SK-N-SH (cell line): Measurements from ENCODE around the gene CISH. TPM values are rescaled to one million over a fixed set of nuclear protein-coding genes. Genes with fewer than 3 reads are reported as not detected.

Experiments
- CTCF ChIA-PET: fragments of 300-600, 350-600 bp; formaldehyde crosslinking; extraction: SDS; loops from one replicate; lab custom pipeline; 2021; lab: Yijun Ruan, JAX
- POLR2A ChIA-PET: fragments of 350-600 bp; sonication (Branson Sonifier 250); formaldehyde crosslinking; extraction: SDS; loops from one replicate; lab custom pipeline; 2020; ENCODE audit warnings: antibody characterized with exemption, inconsistent platforms; lab: Yijun Ruan, JAX
- DNase-seq: peaks from one replicate; pipeline ENCODE4 v3.0.0; 2012
- H2AFZ ChIP-seq: fragments of 200-600 bp; sonication (generic); 2 replicates; pipeline ENCODE4 v1.8.1; 2016; ENCODE audit warnings: antibody characterized with exemption, mild to moderate bottlenecking, low read depth
- H3F3A ChIP-seq: fragments of 200-600 bp; sonication (generic); replicated peaks from 2 replicates; pipeline ENCODE3; 2016; ENCODE audit warnings: antibody characterized with exemption, mild to moderate bottlenecking; ENCODE audit not compliant: insufficient read depth
- H3K27ac ChIP-seq, 2 experiments: fragments of 200-500 bp in 1 of 2; fragments of 200-600 bp in 1 of 2; sonication (Bioruptor generic) in 1 of 2; sonication (generic), shearing (Covaris generic) in 1 of 2; 2 replicates each; pipeline versions ENCODE4 v1.5.1 to v1.6.1; 2014 to 2016; ENCODE audit warnings: low read depth in 2 of 2, inconsistent platforms in 1 of 2, low read length in 1 of 2, mild to moderate bottlenecking in 1 of 2, mixed read lengths in 1 of 2
- H3K27me3 ChIP-seq: fragments of 200-600 bp; sonication (generic), shearing (Covaris generic); 2 replicates; pipeline ENCODE4 v1.6.1; 2016; ENCODE audit warnings: mixed run types; ENCODE audit not compliant: insufficient read depth
- H3K36me3 ChIP-seq, 2 experiments: fragments of 200-500 bp in 1 of 2; fragments of 200-600 bp in 1 of 2; sonication (Bioruptor generic) in 1 of 2; sonication (generic) in 1 of 2; replicated peaks in 1 of 2; 2 replicates each; pipeline versions ENCODE3 to v1.5.1; 2014 to 2016; ENCODE audit warnings: low read length in 1 of 2, mild to moderate bottlenecking in 1 of 2; ENCODE audit not compliant: insufficient read depth in 2 of 2, control insufficient read depth in 1 of 2
- H3K4me1 ChIP-seq, 2 experiments: fragments of 200-500 bp in 1 of 2; fragments of 200-600 bp in 1 of 2; sonication (Bioruptor generic) in 1 of 2; sonication (generic), shearing (Covaris generic) in 1 of 2; 2 replicates each; pipeline versions ENCODE4 v1.5.1 to v1.6.1; 2014 to 2016; ENCODE audit warnings: low read depth in 1 of 2, low read length in 1 of 2, mixed run types in 1 of 2; ENCODE audit not compliant: insufficient read depth in 2 of 2, control insufficient read depth in 1 of 2
- H3K4me2 ChIP-seq: fragments of 200-600 bp; sonication (generic), shearing (Covaris generic); 2 replicates; pipeline ENCODE4 v1.6.1; 2017; ENCODE audit warnings: mixed run types
- H3K4me3 ChIP-seq, 2 experiments: fragments of 200-500 bp in 1 of 2; fragments of 200-600 bp in 1 of 2; sonication (Bioruptor generic) in 1 of 2; sonication (generic), shearing (Covaris generic) in 1 of 2; 2 replicates each; pipeline versions ENCODE4 v1.5.1 to v1.8.1; 2014 to 2016; ENCODE audit warnings: low read depth in 2 of 2, inconsistent platforms in 1 of 2, low read length in 1 of 2, mild to moderate bottlenecking in 1 of 2, mixed read lengths in 1 of 2, moderate library complexity in 1 of 2
- H3K79me2 ChIP-seq: fragments of 200-600 bp; sonication (generic); 2 replicates; pipeline ENCODE4 v1.8.1; 2017; ENCODE audit warnings: mild to moderate bottlenecking; ENCODE audit not compliant: insufficient read depth
- H3K9ac ChIP-seq: fragments of 200-600 bp; sonication (generic); 2 replicates; pipeline ENCODE4 v1.6.1; 2017; ENCODE audit warnings: mixed run types
- H3K9me2 ChIP-seq: fragments of 200-600 bp; sonication (generic); 2 replicates; pipeline ENCODE4 v1.6.1; 2017; ENCODE audit warnings: mixed run types
- H3K9me3 ChIP-seq: fragments of 200-600 bp; sonication (generic); 2 replicates; pipeline ENCODE4 v1.6.1; 2017; ENCODE audit warnings: mixed run types, mild to moderate bottlenecking, moderate library complexity
- H4K20me1 ChIP-seq: fragments of 200-600 bp; sonication (generic); 2 replicates; pipeline ENCODE4 v1.6.1; 2017; ENCODE audit warnings: mild to moderate bottlenecking, mixed run types; ENCODE audit not compliant: insufficient read depth
- CHD2 ChIP-seq: fragments of 150-350 bp; IDR thresholded peaks from 2 replicates; pipeline ENCODE4 v1.6.1; 2018; ENCODE audit warnings: low read length; ENCODE audit not compliant: partially characterized antibody
- ELF1 ChIP-seq: IDR thresholded peaks from 2 replicates; pipeline ENCODE4 v1.4.0; 2012
- EZH2phosphoT487 ChIP-seq: fragments of 200-600 bp; sonication (generic); IDR thresholded peaks from 2 replicates; pipeline ENCODE4 v1.6.1; 2017; ENCODE audit warnings: low read depth, mixed run types, mild to moderate bottlenecking, antibody characterized with exemption, moderate library complexity, borderline replicate concordance
- FOSL2 ChIP-seq: IDR thresholded peaks from 2 replicates; pipeline ENCODE4 v1.4.0; 2012; ENCODE audit warnings: low read depth, mild to moderate bottlenecking, moderate library complexity, borderline replicate concordance
- FOXJ3 ChIP-seq: sonication (generic); formaldehyde crosslinking; IDR thresholded peaks from 2 replicates; pipeline ENCODE4 v1.5.1; 2020; ENCODE audit warnings: mild to moderate bottlenecking, missing genetic modification reagents
- GABPA ChIP-seq: IDR thresholded peaks from 2 replicates; pipeline ENCODE4 v1.4.0; 2012; ENCODE audit warnings: low read depth, mild to moderate bottlenecking
- MXI1 ChIP-seq: IDR thresholded peaks from 2 replicates; pipeline ENCODE4 v1.6.1; 2012; ENCODE audit warnings: mild to moderate bottlenecking, low read depth, low read length, improper control_type of control experiment
- NFIC ChIP-seq: IDR thresholded peaks from 2 replicates; pipeline ENCODE4 v1.4.0; 2012; ENCODE audit warnings: borderline replicate concordance
- PBX3 ChIP-seq: IDR thresholded peaks from 2 replicates; pipeline ENCODE4; 2012
- RAD21 ChIP-seq: IDR thresholded peaks from 2 replicates; pipeline ENCODE4 v1.6.1; 2012; ENCODE audit warnings: mild to moderate bottlenecking, low read length
- RCOR1 ChIP-seq: fragments of 150-350 bp; IDR thresholded peaks from 2 replicates; pipeline ENCODE4 v1.6.1; 2017; ENCODE audit warnings: antibody characterized with exemption, low read length
- RXRA ChIP-seq: IDR thresholded peaks from 2 replicates; pipeline ENCODE4 v1.4.0; 2012; ENCODE audit warnings: low read depth, mild to moderate bottlenecking, borderline replicate concordance
- SMC3 ChIP-seq: IDR thresholded peaks from 2 replicates; pipeline ENCODE4 v1.6.1; 2012; ENCODE audit warnings: low read depth, low read length, improper control_type of control experiment
- TEAD4 ChIP-seq: IDR thresholded peaks from 2 replicates; pipeline ENCODE4 v1.4.0; 2012; ENCODE audit warnings: mild to moderate bottlenecking, borderline replicate concordance; ENCODE audit not compliant: insufficient read depth
- USF2 ChIP-seq: fragments of 150-350 bp; IDR thresholded peaks from 2 replicates; pipeline ENCODE4 v1.6.1; 2017; ENCODE audit warnings: antibody characterized with exemption, low read length, low read depth, borderline replicate concordance
- WGBS: methylation state at CpG from one replicate; pipeline ENCODE4 v1.1.6; 2017; ENCODE audit warnings: low lambda C conversion rate; 5-methylcytosine and 5-hydroxymethylcytosine counted together
- polyA plus RNA-seq, 3 experiments: library from polyadenylated mRNA; depleted of rRNA; stranded (reverse); fragments of >200 nt; gene quantifications; 2 replicates each; pipeline ENCODE4 v1.2.3, GENCODE V29; 2012
- TF ChIP-seq, protein P1 (sequence below): IDR thresholded peaks from 2 replicates; pipeline ENCODE4 v1.4.0; 2012; ENCODE audit warnings: low read depth, borderline replicate concordance
- TF ChIP-seq, protein P2 (sequence below): IDR thresholded peaks from 2 replicates; pipeline ENCODE4 v1.4.0; 2012; ENCODE audit warnings: low read depth, borderline replicate concordance
- TF ChIP-seq, protein P3 (sequence below): fragments of 150-350 bp; IDR thresholded peaks from 2 replicates; pipeline ENCODE4 v1.6.1; 2016; ENCODE audit warnings: mild to moderate bottlenecking, low read depth, low read length

The CISH gene
- polyA plus RNA-seq, 1 of the 3 experiments (the other 2 are of a cell fraction): 2.6 TPM

- no peak overlapping the region for H3K4me2 ChIP-seq
- no peaks in the 10 kb centered on the region for H3K9me3 ChIP-seq
- no peaks in the 10 kb centered on the region for H3K9me2 ChIP-seq
- peaks cover 4 to 24% of the 10 kb centered on the region in 2 experiments for H3K36me3 ChIP-seq
- H3K27me3 ChIP-seq: no peaks in the 10 kb centered on the region
- H3F3A ChIP-seq: no peaks in the 10 kb centered on the region
- H4K20me1 ChIP-seq: no peaks in the 10 kb centered on the region
- 95% methylated on average over 5 of the region's 9 CpGs for WGBS
- no peak overlapping the region for H3K9ac ChIP-seq
- no peaks in the 10 kb centered on the region for H3K79me2 ChIP-seq
- no peak for DNase-seq
- no peak overlapping the region for H3K27ac ChIP-seq
- POLR2A ChIA-PET: interaction anchor here (0.8 to 1.2 kb wide), 2 partner anchors 11 to 13 kb away, joined by 3 read pairs; partner anchors contain the start of gene HEMK1
- H3K4me3 ChIP-seq: no peak overlapping the region
- no peaks in the 10 kb centered on the region for H3K4me1 ChIP-seq
- CTCF ChIA-PET: interaction anchor here (1.7 to 31.2 kb wide), 3 partner anchors 10 to 27 kb away, joined by 10 to 648 read pairs (median 16); partner anchors contain the start of genes CISH and MAPKAPK3
- no peak overlapping the region for H2AFZ ChIP-seq
- TF ChIP-seq, protein P1, sequence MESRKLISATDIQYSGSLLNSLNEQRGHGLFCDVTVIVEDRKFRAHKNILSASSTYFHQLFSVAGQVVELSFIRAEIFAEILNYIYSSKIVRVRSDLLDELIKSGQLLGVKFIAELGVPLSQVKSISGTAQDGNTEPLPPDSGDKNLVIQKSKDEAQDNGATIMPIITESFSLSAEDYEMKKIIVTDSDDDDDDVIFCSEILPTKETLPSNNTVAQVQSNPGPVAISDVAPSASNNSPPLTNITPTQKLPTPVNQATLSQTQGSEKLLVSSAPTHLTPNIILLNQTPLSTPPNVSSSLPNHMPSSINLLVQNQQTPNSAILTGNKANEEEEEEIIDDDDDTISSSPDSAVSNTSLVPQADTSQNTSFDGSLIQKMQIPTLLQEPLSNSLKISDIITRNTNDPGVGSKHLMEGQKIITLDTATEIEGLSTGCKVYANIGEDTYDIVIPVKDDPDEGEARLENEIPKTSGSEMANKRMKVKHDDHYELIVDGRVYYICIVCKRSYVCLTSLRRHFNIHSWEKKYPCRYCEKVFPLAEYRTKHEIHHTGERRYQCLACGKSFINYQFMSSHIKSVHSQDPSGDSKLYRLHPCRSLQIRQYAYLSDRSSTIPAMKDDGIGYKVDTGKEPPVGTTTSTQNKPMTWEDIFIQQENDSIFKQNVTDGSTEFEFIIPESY: no peak
- TF ChIP-seq FOSL2 (no peak), RAD21 (no peak), USF2 (no peak), EZH2phosphoT487 (no peak), ELF1 (no peak), RCOR1 (no peak), MXI1 (no peak), GABPA (no peak), FOXJ3 (CRISPR knock-in tag) (no peak), TEAD4 (no peak), PBX3 (no peak), SMC3 (no peak), RXRA (no peak), CHD2 (no peak), NFIC (no peak)
- TF ChIP-seq, protein P2, sequence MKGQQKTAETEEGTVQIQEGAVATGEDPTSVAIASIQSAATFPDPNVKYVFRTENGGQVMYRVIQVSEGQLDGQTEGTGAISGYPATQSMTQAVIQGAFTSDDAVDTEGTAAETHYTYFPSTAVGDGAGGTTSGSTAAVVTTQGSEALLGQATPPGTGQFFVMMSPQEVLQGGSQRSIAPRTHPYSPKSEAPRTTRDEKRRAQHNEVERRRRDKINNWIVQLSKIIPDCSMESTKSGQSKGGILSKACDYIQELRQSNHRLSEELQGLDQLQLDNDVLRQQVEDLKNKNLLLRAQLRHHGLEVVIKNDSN: no peak
- TF ChIP-seq, protein P3, sequence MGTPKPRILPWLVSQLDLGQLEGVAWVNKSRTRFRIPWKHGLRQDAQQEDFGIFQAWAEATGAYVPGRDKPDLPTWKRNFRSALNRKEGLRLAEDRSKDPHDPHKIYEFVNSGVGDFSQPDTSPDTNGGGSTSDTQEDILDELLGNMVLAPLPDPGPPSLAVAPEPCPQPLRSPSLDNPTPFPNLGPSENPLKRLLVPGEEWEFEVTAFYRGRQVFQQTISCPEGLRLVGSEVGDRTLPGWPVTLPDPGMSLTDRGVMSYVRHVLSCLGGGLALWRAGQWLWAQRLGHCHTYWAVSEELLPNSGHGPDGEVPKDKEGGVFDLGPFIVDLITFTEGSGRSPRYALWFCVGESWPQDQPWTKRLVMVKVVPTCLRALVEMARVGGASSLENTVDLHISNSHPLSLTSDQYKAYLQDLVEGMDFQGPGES: no peak
Observed at GRCh38 chr3:50582083-50582482, 29.5 kb downstream of the CISH start.
